Measurements from ENCODE around the gene FCMR. TPM values are rescaled to one million over a fixed set of nuclear protein-coding genes. Genes with fewer than 3 reads are reported as not detected.

Gene FCMR
- total RNA-seq, 4 donors from 2014 or later = 1.2 to 5.2 (median 3.0) TPM

- no peak overlapping the region for H3K27ac ChIP-seq
- TF ChIP-seq POLR2A (IDR thresholded peaks at IDR 0.05) (no peak), CTCF (IDR thresholded peaks at IDR 0.05) (peak in 3 of 6 experiments; percentile 19 to 50 (median 29))
- 64 to 71% methylated on average over 6 to 8 of the region's 8 CpGs for WGBS, 2 donors
- no peaks in the 10 kb centered on the region for H3K9me3 ChIP-seq
- H3K36me3 ChIP-seq = no peaks in the 10 kb centered on the region
- intact Hi-C loops (cut with DNase I) = no loop called here
- DNase-seq = peak; percentile 20 to 26
- no peak overlapping the region for H3K4me3 ChIP-seq (replicated peaks in 1 of 3)
- H3K27me3 ChIP-seq = no peaks in the 10 kb centered on the region
- H3K4me1 ChIP-seq = no peaks in the 10 kb centered on the region
Measured at GRCh38 chr1:206933333-206933945, 11.7 kb upstream of the FCMR start.

GRCh38 chr1:206932177-206932576 lies 10.4 kb upstream of the FCMR start:
- TF ChIP-seq CTCF (IDR thresholded peaks at IDR 0.05) = no peak
- no peak for TF ChIP-seq POLR2A (IDR thresholded peaks at IDR 0.05)
- Histone ChIP-seq H3K36me3 (no peaks in the 10 kb centered on the region), H3K4me3 (replicated peaks in 1 of 3) (no peak overlapping the region), H3K27me3 (no peaks in the 10 kb centered on the region), H3K9me3 (no peaks in the 10 kb centered on the region), H3K4me1 (no peaks in the 10 kb centered on the region), H3K27ac (no peak overlapping the region)
- no peak for DNase-seq
- WGBS, 2 donors = 69 to 70% methylated on average over 8 of the region's 8 CpGs
- intact Hi-C loops (cut with DNase I) = no loop called here

- DNase-seq = no peak
- Histone ChIP-seq H3K27me3 (no peaks in the 10 kb centered on the region), H3K9me3 (no peaks in the 10 kb centered on the region), H3K4me3 (replicated peaks in 1 of 3) (no peak overlapping the region), H3K27ac (no peak overlapping the region), H3K4me1 (no peaks in the 10 kb centered on the region), H3K36me3 (no peaks in the 10 kb centered on the region)
- 79 to 81% methylated on average over 6 of the region's 6 CpGs for WGBS, 2 donors
- TF ChIP-seq CTCF (IDR thresholded peaks at IDR 0.05) (no peak), POLR2A (IDR thresholded peaks at IDR 0.05) (no peak)
- intact Hi-C loops (cut with DNase I) = no loop called here
Measured at GRCh38 chr1:206931709-206932108, 10.0 kb upstream of the FCMR start.

- Histone ChIP-seq H3K27me3 (no peaks in the 10 kb centered on the region), H3K9me3 (no peaks in the 10 kb centered on the region), H3K4me1 (no peaks in the 10 kb centered on the region), H3K36me3 (no peaks in the 10 kb centered on the region), H3K4me3 (replicated peaks in 1 of 3) (no peak overlapping the region), H3K27ac (no peak overlapping the region)
- no peak for DNase-seq
- TF ChIP-seq POLR2A (IDR thresholded peaks at IDR 0.05) (no peak), CTCF (IDR thresholded peaks at IDR 0.05) (no peak)
- intact Hi-C loops (cut with DNase I) = no loop called here
- whole genome bisulfite sequencing, 2 donors = 77 to 83% methylated on average over 17 of the region's 17 CpGs
Measured at GRCh38 chr1:206930210-206930798, 8.6 kb upstream of the FCMR start.

- 90 to 93% methylated on average over 6 of the region's 6 CpGs for WGBS, 2 donors
- no peak for DNase-seq
- H3K27me3 ChIP-seq = no peaks in the 10 kb centered on the region
- TF ChIP-seq POLR2A (IDR thresholded peaks at IDR 0.05) (no peak), CTCF (IDR thresholded peaks at IDR 0.05) (no peak)
- H3K9me3 ChIP-seq = no peaks in the 10 kb centered on the region
- intact Hi-C loops (cut with DNase I) = no loop called here
- H3K4me1 ChIP-seq = no peaks in the 10 kb centered on the region
- no peak overlapping the region for H3K27ac ChIP-seq
- H3K4me3 ChIP-seq (replicated peaks in 1 of 3) = no peak overlapping the region
- no peaks in the 10 kb centered on the region for H3K36me3 ChIP-seq
Measured at GRCh38 chr1:206929524-206929923, 7.8 kb upstream of the FCMR start.

All from thyroid gland (tissue), 4 donors.